ENCODE data around the gene DCN.

The DCN gene

GRCh38 chr12:91138337-91138920, 44.2 kb downstream of the DCN start:
- no peak for DNase-seq (ENCODE audit: low read depth)

GRCh38 chr12:91133871-91134270, 48.7 kb downstream of the DCN start:
- peak; percentile 66 for DNase-seq (ENCODE audit: low read depth)

DNA sequence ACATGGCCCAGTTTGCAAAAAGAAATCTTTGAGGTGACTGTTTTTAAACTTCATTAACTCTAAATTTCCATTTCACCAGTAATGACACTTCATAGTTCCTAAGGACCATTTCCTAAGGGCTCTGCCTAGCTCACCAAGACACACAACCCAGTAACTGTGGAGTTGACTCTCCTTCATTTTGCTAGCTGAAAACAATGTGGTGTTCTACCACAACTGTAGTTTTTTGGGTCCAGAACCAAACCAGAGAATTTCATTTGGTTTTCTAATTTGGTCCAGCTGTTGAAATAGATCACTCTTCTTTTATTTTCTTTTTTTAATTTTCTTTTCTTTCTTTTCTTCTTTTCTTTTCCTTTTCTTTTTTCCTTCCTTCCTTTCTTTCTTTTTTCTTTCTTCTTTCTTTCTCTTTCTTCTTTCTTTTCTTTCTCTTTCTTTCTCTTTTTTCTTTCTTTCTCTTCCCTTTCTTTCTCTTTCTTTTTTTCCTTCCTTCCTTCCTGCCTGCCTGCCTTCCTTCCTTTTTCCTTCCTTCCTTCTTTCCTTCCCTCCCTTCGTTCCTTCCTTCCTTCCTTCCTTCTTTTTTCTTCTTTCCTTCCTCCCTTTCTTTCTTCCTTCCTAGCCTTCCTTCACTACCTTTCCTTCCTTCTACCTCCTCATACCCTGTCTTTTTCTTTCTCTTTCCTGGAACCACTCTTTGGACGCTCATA, 52.8 kb downstream of the DCN start:
- DNase-seq (ENCODE audit: low read depth): no peak

DNA sequence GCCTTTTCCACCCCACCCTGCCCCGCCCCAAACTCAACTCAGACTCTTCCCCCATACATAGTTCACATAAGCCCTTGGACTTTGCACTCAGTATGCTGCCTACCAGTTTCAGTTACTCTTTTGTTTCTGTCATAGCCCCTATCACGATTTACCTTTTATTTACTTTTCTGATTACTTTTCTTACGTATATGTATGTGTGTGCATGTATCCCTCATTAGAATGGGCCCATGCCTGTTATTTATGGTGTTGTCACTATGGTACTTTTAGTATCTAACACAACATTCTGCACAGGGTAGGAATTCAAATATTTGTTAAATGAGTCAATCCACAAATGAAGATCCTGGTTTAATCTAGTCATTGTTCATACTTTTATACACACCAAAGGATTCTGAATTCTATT, 54.9 kb downstream of the DCN start:
- DNase-seq (ENCODE audit: low read depth): peak; percentile 54

GRCh38 chr12:91127306-91127705, 55.3 kb downstream of the DCN start:
- peak; percentile 36 for DNase-seq (ENCODE audit: low read depth)

DNA sequence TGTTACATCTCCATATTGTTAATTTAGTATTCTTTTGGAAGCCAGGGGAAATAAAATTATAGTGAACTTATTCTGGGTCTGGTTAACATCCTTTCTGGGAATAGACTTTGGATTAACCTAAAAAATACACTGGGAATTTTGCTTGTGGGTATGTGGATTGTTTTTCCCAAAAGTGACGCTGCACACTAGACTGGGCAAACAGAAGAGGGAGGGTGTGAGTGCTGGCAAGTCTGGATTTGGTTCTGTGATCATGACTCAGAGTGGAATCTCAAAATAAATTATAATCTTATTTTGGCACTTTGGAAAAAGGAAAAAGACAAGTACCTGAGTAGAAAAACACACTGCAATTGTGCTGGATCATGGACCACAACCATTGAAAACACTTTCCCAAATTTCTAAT, 56.1 kb downstream of the DCN start:
- DNase-seq (ENCODE audit: low read depth): no peak

DNA sequence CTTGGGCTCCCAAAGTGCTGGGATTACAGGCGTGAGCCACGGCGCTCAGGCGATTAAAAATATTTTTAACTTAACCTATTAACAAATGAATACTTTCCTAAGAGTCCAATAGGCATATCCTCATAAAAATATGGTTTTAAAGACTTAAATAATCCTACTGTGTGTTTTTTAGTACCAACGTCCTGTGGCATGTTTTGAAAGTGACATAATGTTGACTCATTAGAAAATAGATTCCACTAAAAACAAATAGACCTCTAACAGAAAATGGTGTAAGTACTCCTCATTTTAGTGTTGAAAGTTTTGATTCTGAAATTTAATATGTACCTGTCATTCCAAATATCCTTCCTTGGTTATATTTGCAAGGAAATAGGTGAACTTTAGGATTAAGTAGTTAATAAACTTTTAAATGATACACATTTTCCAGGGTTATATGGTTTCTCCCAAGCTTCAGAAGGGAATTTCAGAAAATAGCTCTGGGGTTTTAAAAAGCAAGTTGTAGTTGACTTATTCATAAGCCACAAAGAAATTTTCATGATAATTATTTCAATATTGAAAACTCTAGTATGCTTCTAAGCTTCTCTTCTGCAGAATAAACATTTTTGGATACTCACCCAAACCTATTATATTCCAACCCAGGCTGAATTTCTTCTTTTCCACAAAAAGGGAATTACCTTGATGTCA, 59.2 kb downstream of the DCN start:
- DNase-seq (ENCODE audit: low read depth): peak; percentile 37

DNA sequence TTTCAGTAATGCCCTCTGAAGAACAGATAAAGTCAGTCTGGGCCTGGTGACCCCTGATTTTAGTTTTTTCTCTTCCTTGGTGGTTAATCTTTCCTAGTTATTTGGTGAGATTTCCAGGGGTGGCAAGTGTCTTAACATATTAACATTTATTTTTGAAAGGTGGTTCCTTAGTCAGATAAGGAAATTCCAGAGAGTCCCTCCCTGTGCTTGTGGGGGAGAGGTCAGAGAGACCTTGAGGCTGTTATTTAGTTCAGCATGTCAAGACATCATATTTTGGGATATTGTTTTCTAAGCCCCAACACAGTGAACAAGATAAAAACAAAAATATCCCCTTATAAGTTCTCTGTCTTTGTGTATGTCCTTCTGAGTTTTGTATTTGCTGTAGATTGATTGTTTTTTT, 61.8 kb downstream of the DCN start:
- DNase-seq (ENCODE audit: low read depth): no peak

DNA sequence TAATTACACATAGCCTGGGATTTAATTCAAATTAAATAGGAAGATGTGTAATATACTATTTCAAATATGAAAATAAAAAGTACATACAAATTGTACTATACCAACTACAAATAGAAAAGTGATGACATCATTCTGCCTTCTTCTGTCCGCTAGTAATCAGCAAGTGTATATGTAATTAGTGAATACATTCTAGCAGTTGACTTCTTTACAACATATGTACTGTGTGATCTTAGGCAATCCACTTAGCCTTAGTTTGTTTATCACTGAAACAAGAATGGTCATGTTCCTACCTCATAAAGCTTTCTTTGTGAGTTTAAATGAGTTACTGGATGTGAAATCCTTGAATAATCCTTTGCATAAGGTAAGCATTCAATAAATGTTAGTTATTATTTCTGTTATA, 63.5 kb downstream of the DCN start:
- no peak for DNase-seq (ENCODE audit: low read depth)

GRCh38 chr12:91113621-91114020, 69.0 kb downstream of the DCN start:
- DNase-seq (ENCODE audit: low read depth): no peak

DNA sequence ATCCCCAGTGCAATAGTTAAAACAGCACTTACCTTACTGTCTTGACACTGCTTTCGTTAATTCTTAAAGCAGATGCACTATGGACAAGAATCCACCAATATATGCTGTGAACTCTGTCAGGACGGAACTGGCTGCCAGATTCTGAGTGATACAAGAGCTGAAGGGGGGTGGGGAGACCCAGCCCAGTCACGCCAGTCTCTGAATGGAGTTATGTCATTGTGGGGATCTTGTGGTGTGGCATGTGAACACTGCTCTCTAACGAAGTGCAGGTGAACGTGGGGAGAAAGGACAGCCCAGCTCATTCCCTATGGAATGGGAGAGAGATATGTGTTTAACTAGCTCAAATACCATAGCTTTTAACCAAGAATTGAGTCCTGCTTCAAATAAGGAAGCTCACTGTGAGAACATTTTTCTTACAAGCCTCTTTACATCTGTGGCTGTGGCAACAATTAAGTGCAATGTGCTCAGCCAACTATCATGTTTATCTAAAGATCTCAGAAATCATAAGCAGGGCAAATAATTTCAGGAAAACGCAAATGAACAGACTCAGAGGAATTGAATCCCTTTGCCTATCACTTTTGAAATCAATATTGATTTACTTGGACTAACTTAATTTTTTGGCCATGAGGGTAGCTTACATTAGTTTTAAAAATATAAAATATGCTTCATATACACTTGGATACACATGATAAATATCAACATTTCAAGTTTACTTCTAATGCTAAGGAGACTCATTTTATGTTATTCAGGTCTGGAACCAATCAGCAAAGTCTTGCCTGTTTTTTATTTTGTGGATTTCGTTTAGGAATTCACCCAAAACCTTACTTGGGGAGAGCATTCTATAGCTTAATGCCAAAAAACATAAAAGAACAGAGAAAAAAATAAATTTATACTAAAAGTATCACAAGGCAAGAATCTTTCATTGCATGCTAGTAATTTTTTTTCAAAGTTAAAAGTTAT, 71.0 kb downstream of the DCN start, which contains the start of gene LUM:
TSS of gene LUM (minus strand) at position 129 of the 960 bp plus-strand sequence. CDS start 2,515 bp downstream, outside the sequence.
- DNase-seq (ENCODE audit: low read depth): peak; percentile 35

GRCh38 chr12:91110311-91110924, 72.2 kb downstream of the DCN start:
- DNase-seq (ENCODE audit: low read depth): no peak

GRCh38 chr12:91109581-91110310, 72.9 kb downstream of the DCN start:
- no peak for DNase-seq (ENCODE audit: low read depth)

GRCh38 chr12:91109148-91109564, 73.5 kb downstream of the DCN start:
- peak; percentile 62 for DNase-seq (ENCODE audit: low read depth)

DNA sequence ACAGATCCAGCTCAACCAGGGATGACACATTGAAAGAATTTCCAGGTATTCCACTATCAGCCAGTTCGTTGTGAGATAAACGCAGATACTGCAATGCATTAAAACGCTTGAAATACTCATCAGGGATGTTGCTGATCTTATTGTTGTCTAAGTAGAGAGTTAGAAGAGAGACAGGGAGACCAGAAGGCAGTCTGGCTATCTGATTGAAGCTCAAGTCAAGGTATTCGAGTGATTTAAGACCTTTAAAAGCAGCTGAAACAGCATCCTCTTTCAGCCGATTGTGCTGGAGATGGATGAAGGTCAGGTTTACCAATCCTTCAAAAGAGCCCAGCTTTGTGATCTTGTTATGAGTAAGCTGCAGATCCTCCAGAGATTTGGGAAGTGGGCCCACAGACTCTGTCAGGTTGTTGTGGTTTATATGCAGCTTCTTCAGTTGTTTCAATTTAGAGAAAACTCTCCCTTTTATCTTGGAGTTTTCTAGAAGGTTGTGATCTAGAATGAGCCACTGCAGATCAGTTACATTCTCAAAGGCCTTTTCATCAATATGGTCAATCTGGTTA, 74.3 kb downstream of the DCN start:
- no peak for DNase-seq (ENCODE audit: low read depth)

DNA sequence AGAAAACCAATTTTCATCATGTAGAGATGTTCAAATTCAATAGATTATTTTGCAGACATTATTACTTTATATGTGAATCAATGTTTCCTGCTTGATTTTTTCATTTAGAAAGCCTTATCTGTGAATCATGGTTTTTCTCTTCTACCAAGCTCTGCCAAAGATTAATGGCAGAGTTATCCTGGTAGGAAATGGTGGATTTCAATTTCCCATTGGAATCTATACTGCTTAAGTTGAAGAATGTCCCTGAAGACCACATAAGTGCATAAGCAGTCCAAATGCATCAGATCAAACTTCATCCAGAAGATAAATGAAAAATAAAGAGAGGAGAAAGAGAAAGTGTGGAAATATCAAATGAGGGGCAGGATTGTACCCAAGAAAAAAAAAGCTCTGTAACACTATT, 76.3 kb downstream of the DCN start:
- no peak for DNase-seq (ENCODE audit: low read depth)

DNA sequence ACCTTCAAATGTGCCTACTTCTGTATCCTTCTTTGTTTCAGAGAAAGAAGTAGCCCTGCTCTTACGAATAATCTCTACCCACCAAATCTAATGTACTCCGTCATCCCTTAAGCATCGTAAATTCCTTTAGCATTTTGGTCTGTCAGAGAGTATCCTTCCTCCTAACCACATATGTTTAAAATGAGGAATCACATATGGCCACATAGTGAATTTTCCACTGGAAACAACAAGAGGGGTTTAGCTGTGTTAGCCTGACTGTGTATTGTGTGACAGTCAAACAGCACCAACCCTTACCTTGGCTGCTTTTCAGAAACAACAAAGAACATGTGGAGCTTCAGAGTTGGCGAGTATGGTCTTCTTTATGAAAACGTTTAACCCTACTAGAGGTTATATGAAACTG, 76.8 kb downstream of the DCN start:
- no peak for DNase-seq (ENCODE audit: low read depth)

DNA sequence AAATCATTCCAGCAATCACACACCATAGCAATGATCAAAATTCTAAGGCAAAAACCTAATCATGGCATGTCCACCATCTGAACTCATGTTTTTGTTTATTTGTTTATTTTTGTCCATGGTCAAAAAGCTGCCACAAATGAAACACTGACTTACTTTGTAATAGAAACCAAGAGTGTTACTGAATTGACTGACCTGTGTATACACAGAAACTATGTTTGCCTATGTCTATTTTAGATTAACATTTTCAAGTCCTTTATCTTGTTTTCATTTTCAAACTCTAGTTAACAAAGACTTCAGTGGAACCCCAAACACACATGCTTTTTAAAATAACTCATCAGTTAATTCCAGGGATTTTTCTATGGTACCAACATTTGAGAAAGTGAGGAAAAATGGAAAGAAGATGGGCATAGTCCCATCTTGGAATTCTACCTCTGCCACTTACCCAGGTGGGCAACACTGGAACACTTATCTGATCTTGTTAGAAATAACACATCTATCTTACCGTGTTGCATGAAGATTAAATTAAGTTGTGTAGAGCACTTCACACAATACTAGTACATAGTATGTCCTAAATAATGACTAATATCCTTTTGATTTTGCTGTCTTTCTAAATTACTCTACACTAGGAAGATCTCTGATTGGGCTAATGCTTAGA, 77.7 kb downstream of the DCN start:
- DNase-seq (ENCODE audit: low read depth): no peak

DNA sequence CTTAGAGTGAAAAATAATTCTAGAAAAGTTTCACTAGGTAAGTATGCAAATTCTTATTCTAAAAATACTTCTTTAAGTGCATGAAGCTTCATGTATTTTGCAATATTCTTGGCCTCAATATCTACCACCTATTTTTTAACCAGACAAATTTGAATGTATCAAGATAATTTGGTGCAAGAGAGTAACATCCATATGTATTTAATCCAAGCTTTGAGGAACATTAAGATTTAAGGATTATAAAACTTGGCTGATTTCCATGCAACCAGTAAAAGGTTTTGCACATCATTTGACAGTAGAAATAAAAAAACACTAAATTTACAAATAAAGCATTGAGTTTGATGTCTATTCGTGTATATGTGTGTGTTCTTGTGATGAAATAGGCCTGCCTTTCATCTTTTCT, 79.0 kb downstream of the DCN start:
- no peak for DNase-seq (ENCODE audit: low read depth)

DNA sequence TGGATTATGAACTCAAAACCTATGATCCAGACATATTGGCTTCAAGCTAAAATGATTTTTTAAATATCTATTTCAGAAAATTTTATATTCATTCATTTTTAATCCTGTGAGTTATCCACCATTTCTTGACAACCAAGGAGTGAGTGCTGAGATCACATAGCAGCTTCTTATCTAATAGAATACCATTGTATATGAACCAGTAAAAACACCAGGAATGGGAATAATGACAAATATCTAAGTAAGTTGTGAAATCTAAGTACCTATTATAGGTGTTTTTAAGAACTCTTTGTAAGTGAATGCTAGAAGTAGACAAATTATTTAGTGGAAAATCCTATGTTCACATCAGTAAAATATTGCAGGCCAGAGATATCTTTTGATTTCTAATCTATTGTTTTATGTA, 79.5 kb downstream of the DCN start:
- no peak for DNase-seq (ENCODE audit: low read depth)

Measured in ELR (cell line).